NCI-H187 (cell line): Measurements from ENCODE around the gene RASL10A.
"Not testable (repeated sequence)": the region's sequence is repeated elsewhere in the genome, so short reads cannot be mapped to it uniquely, and the experiment has no call there.

Source experiments
- DNase-seq, 2 experiments: peaks; one replicate each; lab custom pipeline; 2025; lab: John Stamatoyannopoulos, UW

RASL10A gene, protein sequence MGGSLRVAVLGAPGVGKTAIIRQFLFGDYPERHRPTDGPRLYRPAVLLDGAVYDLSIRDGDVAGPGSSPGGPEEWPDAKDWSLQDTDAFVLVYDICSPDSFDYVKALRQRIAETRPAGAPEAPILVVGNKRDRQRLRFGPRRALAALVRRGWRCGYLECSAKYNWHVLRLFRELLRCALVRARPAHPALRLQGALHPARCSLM

GRCh38 chr22:29315286-29316140 lies at the start of gene RASL10A:
Gene RASL10A, minus strand, starts transcription at chr22:29315697. Its CDS starts 451 bp downstream, at chr22:29315246.
- DNase-seq, result no peak

DNA sequence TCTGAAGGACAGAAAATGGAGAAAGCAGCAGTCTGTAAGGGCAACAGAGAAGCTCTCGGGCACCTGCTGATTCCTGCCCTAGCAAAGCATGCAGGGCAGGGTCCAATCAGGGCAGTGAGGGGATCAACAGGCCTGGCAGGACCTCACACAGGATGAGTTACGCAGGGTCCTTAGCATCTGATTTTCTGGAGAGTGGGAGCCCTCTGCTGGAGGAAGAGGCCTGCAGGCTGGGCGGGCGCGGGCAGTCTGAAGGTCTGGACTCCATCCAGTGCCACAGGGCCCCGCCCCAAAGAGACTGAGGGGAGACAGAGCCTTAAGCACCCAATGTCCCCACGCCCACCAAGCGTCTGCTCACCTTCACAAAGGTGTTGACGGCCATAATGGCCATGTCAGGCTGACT lies 44.0 kb upstream of the RASL10A start:
- DNase-seq, result no peak

DNA sequence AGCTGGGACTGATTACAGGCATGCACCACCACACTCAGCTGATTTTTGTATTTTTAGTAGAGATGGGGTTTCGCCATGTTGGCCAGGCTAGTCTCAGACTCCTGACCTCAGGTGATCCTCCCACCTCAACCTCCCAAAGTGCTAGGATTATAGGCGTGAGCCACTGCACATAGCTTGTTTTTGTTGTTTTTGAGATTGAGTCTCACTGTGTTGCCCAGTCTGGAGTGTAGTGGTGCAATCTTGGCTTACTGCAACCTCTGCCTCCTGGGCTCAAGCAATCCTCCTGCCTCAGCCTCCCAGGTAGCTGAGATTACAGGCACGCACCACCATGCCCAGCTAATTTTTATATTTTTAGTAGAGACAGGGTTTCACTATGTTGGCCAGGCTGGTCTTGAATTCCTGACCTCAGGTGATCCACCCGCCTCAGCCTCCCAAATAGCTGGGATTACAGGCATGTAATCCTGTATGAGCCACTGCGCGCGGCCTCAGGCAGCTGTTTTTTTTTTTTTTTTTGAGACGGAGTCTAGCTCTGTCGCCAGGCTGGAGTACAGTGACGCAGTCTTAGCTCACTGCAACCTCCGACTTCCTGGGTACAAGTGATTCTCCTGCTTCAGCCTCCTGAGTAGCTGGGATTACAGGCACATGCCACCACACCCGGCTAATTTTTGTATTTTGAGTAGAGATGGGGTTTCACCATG lies 41.8 kb upstream of the RASL10A start:
- DNase-seq, result not testable (repeated sequence)

- DNase-seq, result no peak
Observed at GRCh38 chr22:29353860-29354259, 38.4 kb upstream of the RASL10A start.

DNA sequence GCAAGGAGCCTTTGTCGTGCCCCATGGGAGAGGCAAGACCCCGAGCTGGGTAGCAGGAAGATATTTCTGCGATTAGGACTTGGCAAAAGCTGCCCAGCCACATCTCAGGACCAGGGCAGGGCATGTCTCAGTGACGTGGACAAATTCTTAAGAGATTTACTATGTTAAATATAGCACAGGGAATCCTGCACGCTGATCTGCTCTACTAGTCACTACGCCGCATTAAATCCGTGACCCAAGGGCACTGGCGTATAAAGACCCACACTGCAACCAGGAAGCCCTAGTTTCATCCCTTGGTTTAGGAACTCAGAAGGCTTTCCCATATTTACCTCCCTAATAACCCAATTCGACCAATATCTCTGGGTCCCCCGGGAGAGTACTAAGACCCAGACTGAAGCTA lies 37.8 kb upstream of the RASL10A start:
- no peak for DNase-seq

GRCh38 chr22:29352778-29353177 lies 37.3 kb upstream of the RASL10A start:
- no peak for DNase-seq

DNA sequence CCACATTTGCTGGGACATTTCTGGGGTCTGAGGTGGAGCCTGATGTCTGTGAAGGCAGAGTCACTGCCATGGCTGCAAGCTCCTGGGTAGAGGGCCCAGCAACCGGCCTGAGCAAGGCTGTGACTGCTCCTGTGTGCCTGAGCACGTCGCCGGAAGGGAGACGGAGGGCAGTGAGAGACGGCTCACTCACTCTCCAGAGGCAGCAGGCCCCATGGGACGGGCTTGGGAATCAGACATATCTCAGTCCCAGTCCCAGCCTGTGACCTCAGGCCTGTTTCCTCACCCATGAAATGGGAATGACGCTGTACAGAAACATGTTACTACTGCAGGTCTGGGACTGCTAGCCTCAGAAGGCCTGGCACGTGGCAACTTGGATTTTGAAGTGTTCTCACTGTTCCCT lies 36.4 kb upstream of the RASL10A start:
- DNase-seq, result no peak

DNA sequence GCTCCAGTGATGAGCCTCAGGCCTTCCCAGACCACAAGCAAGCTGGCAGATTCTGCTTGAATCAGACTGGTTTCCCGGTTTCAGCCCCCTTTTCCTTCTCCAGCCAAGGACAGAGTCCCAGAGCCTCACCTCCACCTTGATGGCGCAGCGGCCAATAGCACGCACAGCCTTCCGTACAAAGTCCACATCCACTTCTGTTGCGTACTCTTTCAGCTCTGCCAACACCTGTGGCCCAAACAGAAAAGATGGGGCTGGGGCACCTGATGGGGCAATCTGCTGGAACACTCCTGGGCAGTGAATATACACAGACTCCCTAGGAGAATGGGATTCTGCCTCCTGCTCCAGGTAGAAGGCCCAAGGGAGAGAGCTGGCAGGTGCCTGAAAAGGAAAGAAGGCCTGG lies 35.5 kb upstream of the RASL10A start:
- no peak for DNase-seq

- no peak for DNase-seq
Observed at GRCh38 chr22:29348956-29349355, 33.5 kb upstream of the RASL10A start.

- DNase-seq, result no peak
Observed at GRCh38 chr22:29348041-29348440, 32.5 kb upstream of the RASL10A start.

GRCh38 chr22:29346659-29347058 lies 31.2 kb upstream of the RASL10A start:
- DNase-seq, result no peak

GRCh38 chr22:29345932-29346331 lies 30.4 kb upstream of the RASL10A start:
- DNase-seq, result no peak

DNA sequence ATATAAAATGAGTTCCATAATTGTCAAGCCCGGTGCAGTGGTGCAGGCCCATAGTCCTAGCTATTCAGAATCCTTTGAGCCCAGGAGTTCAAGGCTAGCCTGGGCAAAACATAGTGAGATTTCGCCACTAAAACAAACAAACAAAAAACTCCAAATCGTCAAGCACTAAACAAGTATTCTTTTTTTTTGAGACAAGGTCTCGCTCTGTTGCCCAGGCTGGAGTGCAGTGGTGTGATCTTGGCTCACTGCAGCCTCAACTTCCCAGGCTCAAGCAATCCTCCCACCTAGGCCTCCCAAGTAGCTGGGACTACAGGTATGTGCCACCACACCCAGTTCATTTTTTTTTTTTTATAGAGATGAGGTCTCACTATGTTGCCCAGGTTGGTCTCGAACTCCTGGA lies 29.4 kb upstream of the RASL10A start:
- not testable (repeated sequence) for DNase-seq

DNA sequence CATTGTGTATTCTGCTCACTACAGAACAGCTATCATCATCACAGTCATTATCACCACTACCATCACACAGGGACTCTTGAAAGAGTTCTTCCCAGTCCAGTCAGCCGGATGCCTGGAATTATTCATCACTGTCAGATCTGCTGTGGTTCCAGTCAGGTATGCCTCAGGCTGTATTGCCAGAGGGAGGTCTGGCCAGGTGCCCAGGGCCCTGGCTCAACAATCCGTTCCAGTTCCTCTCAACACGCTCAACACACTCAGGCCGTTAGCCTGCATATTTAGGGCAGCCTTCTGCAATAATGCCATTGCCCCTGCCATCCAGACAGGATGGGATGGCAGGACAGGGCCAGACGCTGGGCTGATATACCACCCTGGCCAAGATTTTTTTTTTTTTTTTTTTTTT lies 28.6 kb upstream of the RASL10A start:
- DNase-seq, result no peak

GRCh38 chr22:29343313-29343805 lies 27.9 kb upstream of the RASL10A start:
- no peak for DNase-seq

DNA sequence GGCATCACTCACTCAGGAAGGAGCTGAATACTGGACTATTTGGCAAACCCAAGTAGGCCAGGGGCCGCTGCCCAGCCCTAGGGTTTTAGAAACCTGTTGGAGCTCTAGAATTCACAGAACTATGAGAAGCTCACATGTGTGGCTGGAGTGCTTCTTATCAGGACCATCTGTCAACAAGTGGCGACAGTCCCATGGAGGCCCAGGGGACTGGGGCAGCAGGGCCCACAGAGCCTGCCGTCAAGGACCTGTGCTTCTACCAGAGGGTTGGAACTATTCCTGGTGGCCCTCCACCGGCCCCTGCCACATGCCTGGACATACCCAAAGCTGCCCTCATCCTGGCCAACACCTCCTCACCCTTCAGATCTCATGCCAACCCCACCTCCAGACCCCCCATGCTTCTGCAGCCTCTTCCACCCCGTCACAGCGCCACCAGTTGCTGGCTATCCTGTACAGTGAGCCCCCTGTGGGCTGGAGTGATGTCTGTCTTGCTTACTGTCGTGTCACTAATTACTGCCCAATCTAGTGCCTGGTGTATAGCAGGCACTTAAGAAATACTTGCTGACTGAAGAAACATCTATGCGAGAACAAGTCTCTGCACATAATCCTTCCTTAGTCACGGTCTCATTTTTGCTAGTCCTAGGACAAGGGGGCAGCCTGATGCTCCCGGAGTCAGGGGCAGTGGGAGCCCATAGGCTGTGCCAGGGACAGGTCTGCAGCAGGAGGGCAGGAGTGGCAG lies 27.2 kb upstream of the RASL10A start:
- DNase-seq, result no peak

- DNase-seq, result no peak
Observed at GRCh38 chr22:29342177-29342576, 26.7 kb upstream of the RASL10A start.

DNA sequence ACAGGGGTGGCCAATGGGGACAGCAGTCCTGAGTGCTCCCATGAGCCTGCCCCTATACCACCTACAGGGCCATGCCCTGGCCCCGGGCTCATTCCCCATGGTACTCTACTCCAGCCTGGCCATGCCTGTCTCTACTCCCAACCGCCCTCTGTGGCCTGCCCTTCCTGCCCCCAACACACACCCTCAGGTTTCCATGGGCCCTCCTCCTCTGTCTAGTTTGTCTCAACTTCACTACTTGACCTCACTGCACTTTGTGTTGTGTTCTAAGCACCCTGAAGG lies 26.3 kb upstream of the RASL10A start:
- DNase-seq, result no peak

DNA sequence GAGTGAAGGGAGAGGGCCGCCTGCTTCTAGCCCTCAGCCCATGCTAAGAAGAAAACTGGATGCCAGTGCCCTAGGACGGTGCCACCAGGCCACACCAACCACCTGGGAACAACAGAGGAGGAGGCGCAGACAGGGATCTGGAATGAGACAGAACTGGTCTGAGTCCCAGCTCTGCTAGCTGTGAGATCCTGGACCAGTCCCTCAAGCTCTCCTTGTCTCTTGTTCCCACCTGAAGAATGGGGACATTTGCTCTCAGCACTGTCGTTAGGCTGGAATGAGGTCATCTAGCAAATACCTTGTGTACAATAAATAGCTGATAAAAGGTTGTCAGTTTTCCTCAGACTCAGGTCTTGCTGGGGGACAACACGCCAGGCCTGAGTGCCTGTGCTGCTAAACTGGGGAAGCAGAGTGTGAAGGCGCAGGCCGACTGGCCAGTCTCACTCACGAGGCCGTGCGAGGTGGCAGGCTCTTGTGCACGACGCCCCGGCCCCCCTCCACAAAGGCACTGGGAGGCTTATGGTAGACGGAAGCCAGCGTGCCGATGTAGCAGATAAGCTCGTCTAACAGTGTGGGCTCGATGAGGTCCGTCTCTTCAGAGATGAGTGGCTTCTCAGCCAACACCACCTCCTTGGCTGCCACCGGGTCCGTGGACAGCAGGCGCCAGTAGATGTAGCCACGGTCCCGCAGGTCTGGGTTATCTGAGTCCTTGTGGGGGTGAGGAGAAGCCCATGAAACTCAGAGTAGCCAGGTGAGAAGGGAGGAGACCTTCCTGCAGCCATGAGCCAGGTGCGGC lies 25.8 kb upstream of the RASL10A start:
- no peak for DNase-seq

DNA sequence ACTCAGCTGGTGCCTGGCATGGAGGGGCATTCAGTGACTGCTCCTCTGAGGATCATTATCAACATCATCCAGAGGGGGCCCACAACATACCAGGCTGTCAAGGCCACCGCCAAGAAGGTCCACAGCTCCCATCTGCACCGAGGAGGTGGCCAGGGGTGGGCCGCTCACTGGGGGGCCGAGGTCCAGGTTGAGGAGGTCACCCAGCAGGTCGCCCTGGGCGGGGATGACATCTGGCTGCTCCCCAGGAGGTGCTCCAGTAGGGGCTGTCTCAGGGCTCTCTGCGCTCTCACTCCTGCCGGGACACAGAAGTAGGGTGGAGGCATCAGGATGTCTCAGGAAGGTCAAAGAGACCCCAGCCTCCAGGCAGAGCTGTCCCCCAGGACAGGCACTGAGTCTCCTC lies 25.1 kb upstream of the RASL10A start:
- no peak for DNase-seq

GRCh38 chr22:29339381-29340235 lies 24.1 kb upstream of the RASL10A start:
- DNase-seq, result no peak
